T-helper 2 cell treated with Interferon-gamma antibody and Interleukin-4, amounts not matched to agents 5 μg/mL and 100 μg/mL, for 36 hours (primary cell): ENCODE results near the gene FERD3L.

Experiments used
- DNase-seq: peaks from one replicate; pipeline ENCODE4 v3.0.0; 2021; ENCODE audit warnings: low spot score
- H3K27ac Mint-ChIP-seq: one replicate; pipeline ENCODE4 v1.8.0; 2021; ENCODE audit warnings: mild to moderate bottlenecking, mixed read lengths
- H3K27me3 Mint-ChIP-seq: one replicate; pipeline ENCODE4 v1.8.0; 2021; ENCODE audit warnings: low read depth, mixed read lengths
- H3K36me3 Mint-ChIP-seq: one replicate; pipeline ENCODE4 v1.8.0; 2021; ENCODE audit warnings: low read depth, mixed read lengths
- H3K4me1 Mint-ChIP-seq: one replicate; pipeline ENCODE4 v1.8.0; 2021; ENCODE audit warnings: low read depth, mixed read lengths
- H3K4me3 Mint-ChIP-seq: one replicate; pipeline ENCODE4 v1.8.0; 2022; ENCODE audit warnings: mild to moderate bottlenecking, moderate library complexity, mixed read lengths
- H3K9me3 Mint-ChIP-seq: one replicate; pipeline ENCODE4 v1.8.0; 2021; ENCODE audit warnings: mixed read lengths

Gene FERD3L

DNA sequence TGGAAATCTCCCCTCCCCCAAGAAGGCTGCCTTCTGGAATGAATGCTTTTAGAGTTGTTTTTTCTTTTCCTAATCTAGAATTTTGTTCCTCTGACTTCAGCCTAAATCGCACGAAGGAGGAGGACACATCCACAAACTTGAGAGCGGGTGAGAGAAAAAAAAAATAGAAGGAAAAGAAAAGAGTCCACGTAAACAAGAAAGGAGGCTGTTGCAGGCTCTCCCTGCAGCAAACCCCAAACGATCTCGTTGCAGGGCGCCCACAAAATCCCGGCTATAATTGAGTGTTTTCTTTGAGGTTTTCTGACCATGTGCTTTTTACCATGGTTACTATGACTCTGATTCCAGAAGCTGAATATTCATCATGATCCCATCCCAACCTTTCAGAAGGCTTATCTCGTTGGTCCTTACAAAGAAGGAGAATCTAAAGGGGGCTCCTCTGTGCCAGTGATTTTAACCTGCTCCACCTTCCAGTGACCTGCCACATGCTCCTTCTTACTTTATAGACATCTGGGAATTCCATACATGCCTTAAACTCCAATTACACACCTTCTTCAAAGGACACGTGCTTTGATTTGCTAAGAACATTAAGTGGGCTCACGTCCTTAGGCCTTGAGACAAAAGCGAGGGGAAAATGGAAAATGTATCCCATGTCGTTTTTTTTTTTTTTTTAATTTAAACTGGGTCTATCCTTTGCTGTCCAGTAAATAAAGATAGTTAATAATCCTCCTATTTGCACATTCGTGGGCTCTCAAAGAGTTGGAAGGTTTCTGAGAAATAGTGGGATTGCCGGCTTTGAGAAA, 33.5 kb downstream of the FERD3L start:
- no peak overlapping the region for H3K27ac Mint-ChIP-seq
- H3K4me1 Mint-ChIP-seq, result peaks cover 8% of the 10 kb centered on the region
- no peaks in the 10 kb centered on the region for H3K9me3 Mint-ChIP-seq
- no peak overlapping the region for H3K4me3 Mint-ChIP-seq
- no peaks in the 10 kb centered on the region for H3K36me3 Mint-ChIP-seq
- peaks cover 88% of the 10 kb centered on the region for H3K27me3 Mint-ChIP-seq
- DNase-seq, result no peak

DNA sequence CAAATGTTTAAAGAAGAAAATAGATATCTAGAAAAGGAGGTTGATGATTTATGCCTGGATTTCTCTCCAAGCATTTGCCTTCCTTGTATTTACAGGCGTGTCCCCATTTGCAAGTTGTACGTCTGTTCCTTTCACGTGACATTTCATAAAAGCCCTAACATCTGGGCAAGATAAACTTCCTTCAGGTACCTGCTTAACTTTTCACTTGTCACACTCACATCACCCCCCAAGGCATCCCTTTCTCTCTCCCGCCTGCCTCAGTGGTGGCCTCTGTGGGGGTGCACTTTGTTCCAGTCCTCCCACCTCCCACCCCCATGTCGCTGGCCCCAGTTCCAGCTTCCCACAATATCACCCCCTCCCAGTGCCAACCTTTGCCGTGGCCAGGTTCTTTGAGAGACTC, 34.4 kb downstream of the FERD3L start:
- no peaks in the 10 kb centered on the region for H3K9me3 Mint-ChIP-seq
- H3K27me3 Mint-ChIP-seq, result peaks cover 91% of the 10 kb centered on the region
- no peak for DNase-seq
- H3K36me3 Mint-ChIP-seq, result no peaks in the 10 kb centered on the region
- H3K4me1 Mint-ChIP-seq, result peaks cover 4% of the 10 kb centered on the region
- no peak overlapping the region for H3K27ac Mint-ChIP-seq
- H3K4me3 Mint-ChIP-seq, result no peak overlapping the region

DNA sequence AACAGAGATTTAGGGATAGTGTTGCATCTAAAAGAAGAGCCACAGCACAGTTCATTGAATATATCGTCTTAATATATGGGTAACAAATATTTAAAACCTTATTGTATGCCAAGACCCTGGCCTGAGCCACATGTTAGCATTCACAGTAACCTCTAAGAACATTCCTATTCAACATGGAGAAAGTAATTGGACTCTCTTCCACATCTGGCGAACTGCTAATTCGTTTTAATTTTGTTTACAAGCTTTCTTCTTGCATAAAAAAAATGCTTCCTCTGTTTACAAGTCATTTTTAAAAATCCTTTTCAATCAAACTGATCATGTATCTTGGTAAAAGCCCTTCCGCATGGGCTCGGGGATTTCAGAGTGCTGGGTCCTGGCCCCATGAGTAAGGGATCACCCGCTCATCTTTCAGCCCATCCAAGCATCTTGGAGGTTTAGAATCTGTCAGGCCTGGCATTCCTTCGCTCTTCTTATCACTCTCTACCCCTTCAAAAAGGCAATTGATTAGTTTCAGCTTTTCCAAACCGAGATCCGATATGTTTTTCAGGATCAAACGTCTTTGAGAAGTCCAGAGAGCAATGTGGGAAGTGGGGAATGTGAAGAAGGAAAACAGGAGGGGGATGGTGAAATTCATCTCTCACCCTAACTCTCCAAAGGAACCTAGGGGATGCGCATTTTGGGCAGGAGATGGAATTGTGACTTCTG, 35.0 kb downstream of the FERD3L start:
- DNase-seq, result no peak
- Mint-ChIP-seq H3K4me3 (no peak overlapping the region), H3K27ac (no peak overlapping the region), H3K4me1 (peaks cover 4% of the 10 kb centered on the region), H3K36me3 (no peaks in the 10 kb centered on the region), H3K9me3 (no peaks in the 10 kb centered on the region), H3K27me3 (peaks cover 94% of the 10 kb centered on the region)

DNA sequence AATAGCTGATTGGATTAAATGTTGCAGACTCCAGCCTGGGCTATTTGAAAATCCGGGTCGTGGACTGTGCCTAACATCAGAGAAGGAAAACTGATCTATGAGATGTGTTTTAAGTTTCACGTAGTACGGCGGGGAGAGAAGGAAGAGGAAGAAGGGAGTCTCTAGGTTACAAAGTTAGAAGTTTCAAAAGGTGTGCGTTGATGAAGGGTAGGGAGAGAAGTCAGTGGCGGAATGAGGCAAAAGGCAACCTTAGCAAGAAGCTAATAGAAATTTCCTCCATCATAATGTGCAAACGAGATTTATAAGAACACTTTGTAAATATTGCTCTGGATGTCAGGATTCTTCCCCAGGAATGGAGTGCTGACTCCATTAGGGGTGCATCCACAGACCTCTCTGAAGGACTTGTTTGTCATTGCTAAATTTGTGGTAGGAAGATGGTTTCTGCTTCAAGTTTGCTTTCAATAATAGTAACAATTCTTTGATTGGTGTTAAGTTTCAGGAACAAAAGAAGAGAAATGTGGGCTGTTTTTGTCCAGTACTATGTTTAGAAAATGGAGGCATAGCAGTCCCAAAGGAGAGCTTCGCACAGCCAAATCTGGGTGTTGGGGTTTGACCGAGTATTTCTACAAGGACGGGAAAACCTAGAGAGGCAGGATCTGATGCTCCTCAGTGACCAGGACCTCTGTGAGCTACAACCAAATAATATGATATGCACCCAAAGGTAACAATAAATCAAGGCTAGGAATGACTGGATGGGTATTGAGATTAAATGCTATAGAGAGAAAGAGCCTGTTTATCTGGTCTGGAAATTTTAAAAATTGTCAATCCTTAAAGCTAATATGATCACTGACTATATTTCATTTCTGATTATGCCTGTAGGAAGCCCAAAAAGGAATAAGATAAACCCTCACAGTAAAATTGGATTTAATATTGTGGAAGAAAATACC, 35.9 kb downstream of the FERD3L start:
- peaks cover 91% of the 10 kb centered on the region for H3K27me3 Mint-ChIP-seq
- peaks cover 4% of the 10 kb centered on the region for H3K4me1 Mint-ChIP-seq
- no peak overlapping the region for H3K27ac Mint-ChIP-seq
- H3K36me3 Mint-ChIP-seq, result no peaks in the 10 kb centered on the region
- DNase-seq, result no peak
- no peak overlapping the region for H3K4me3 Mint-ChIP-seq
- no peaks in the 10 kb centered on the region for H3K9me3 Mint-ChIP-seq

DNA sequence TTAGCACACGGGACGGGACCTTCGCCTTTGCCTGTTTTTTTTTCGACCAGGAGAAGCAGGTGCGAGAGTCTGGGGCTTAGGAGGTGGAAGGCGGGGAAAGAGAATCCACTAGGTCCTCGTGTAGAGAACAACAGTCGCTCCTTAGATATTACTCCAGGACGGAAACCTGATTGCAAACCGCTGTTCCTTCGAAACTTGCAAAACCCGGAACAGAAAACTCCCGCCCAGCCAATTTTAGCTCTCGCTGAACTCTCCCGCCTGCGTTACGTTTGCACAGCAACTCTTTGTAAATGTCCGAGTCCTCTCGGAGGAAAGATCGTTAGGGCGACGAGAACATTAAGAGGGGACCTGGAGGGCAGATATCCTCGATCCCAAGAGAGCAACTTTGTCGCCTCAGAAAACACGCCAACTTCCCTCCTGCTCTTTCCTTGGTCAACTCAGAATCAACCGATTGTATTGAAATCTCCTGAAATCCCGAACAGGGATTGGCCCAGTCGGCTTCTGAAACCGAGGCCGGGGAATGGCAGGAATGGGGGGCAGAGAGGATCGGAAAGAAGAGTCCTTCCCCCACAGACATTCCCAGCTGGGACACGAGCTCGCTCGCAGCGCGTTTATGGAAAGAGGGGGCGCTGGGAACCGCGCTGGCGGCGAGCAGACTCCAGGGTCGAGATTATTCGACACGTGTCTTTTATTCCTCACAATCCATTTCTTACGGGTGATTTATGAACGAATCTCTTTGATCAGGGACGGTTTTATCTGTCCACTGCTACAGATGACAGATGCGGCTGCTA, 37.7 kb downstream of the FERD3L start:
- H3K27ac Mint-ChIP-seq, result no peak overlapping the region
- H3K4me3 Mint-ChIP-seq, result no peak overlapping the region
- H3K36me3 Mint-ChIP-seq, result no peaks in the 10 kb centered on the region
- H3K4me1 Mint-ChIP-seq, result peaks cover 4% of the 10 kb centered on the region
- no peak for DNase-seq
- H3K27me3 Mint-ChIP-seq, result peaks cover 75% of the 10 kb centered on the region
- H3K9me3 Mint-ChIP-seq, result no peaks in the 10 kb centered on the region

DNA sequence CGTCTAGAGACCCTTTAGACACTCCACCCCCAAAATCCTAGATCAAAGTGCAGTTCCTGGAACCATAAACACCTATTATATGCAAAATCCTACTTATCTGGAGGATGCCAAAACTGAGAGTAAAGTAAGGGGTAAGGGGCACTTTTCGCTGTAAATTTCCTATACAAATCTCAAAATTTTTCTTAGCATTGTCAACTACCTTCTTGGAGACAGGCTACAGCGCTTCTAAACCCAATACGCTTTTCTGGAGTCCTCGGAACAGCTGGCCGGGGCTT, 38.2 kb downstream of the FERD3L start:
- peaks cover 4% of the 10 kb centered on the region for H3K4me1 Mint-ChIP-seq
- no peaks in the 10 kb centered on the region for H3K9me3 Mint-ChIP-seq
- no peak overlapping the region for H3K27ac Mint-ChIP-seq
- H3K27me3 Mint-ChIP-seq, result peaks cover 71% of the 10 kb centered on the region
- no peaks in the 10 kb centered on the region for H3K36me3 Mint-ChIP-seq
- DNase-seq, result no peak
- H3K4me3 Mint-ChIP-seq, result no peak overlapping the region

DNA sequence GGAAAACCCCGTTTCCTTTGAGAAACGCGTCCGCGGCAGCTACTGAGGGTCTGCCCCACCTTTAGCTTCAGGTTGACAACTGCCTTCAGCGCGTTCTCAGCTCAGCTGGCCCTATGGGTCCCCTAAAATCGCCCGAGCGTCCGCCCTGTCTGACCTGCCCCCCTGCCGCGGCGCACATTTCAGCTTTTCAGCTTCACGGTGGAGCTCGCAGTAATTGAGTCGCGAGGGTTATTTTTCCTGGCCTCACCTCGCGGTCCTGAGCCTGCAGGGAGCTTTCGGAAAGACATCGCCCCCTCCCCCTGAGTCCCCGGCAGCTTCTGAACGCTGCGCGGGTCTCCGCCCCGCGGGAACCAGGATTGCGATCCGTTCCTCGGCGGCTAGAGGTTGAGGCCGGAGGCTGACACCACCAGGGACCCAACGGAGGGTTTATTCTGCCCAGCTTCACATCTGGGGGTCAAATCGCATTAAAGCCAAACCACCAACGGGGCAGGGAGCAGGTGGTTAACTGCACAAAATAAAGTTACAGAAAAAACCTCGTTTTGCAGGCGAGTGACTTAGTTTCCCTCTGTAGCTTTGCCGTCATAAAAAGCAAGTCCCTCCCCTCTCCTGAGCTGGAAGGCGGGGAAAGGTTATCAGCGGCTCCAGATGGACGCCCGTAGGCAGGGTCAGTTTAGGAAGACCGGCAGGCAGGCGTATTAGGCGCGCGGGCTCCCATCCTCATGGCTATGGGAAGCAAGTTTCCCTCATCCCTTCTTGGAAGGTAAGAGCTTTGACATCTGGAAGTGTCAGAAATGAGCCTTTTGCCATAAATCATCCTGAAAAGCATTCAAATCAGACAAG, 38.8 kb downstream of the FERD3L start:
- Mint-ChIP-seq H3K27ac (no peak overlapping the region), H3K36me3 (no peaks in the 10 kb centered on the region), H3K9me3 (no peaks in the 10 kb centered on the region), H3K4me3 (no peak overlapping the region), H3K4me1 (peaks cover 4% of the 10 kb centered on the region), H3K27me3 (peaks cover 65% of the 10 kb centered on the region)
- DNase-seq, result no peak

DNA sequence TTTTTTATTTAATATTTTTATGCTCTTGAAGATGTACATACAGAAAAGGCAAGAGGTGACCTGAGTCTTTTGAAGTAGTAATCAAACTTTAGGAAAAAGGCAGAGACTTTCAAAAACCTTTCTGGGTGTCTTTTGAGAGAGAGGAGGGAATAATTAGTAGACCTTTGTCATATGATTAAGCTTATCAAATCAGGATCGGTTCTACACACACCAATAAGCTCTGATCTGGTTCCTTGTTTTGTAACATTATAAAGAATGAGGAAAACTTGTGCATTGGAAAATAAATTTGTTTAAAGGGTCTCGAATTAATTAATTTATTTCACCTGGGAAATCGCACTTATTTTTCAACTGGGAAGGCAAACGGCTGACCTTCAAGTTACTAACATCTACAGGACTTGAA, 39.7 kb downstream of the FERD3L start:
- Mint-ChIP-seq H3K4me3 (no peak overlapping the region), H3K27me3 (peaks cover 57% of the 10 kb centered on the region), H3K4me1 (peaks cover 4% of the 10 kb centered on the region), H3K36me3 (no peaks in the 10 kb centered on the region), H3K27ac (no peak overlapping the region), H3K9me3 (no peaks in the 10 kb centered on the region)
- DNase-seq, result no peak

DNA sequence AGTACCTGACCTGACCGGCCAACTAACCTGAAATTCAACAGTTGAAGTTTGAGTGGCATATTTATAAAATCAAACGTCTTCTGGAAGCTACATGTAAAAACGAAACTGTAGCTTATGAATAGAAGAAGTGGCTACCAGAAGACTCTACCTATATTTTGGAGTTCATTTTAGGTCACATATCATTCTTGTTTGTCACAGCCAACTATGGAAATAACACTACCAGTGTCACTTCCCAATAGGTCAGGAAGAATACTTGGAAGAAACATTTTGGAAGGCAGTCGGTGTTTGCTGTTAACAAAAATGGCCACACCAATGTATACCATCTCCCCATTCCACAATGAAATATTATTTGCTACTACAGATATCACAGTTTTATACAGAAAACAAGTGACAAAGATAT, 40.4 kb downstream of the FERD3L start:
- Mint-ChIP-seq H3K4me3 (no peak overlapping the region), H3K9me3 (no peaks in the 10 kb centered on the region), H3K27me3 (peaks cover 51% of the 10 kb centered on the region), H3K27ac (no peak overlapping the region), H3K4me1 (peaks cover 4% of the 10 kb centered on the region), H3K36me3 (no peaks in the 10 kb centered on the region)
- no peak for DNase-seq

DNA sequence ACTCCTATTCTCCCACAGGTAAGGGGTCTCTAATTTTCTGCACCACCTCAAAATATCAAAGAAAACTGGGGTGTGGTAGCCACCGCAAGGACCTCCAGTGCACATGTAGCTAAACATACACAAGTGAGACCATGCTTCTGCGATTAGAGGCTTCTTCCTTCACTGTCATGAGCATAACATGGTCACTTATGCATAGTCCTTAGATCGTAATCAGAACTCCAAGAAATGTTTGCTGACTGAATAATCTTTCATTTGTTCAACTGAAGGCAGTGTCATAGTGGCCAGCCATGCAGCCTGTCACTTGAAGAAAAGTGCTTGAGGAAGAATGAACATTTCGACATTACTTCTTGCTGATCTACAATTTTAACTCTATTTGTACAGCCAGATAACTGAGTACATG, 42.3 kb downstream of the FERD3L start:
- H3K27me3 Mint-ChIP-seq, result peaks cover 32% of the 10 kb centered on the region
- H3K27ac Mint-ChIP-seq, result no peak overlapping the region
- no peaks in the 10 kb centered on the region for H3K36me3 Mint-ChIP-seq

DNA sequence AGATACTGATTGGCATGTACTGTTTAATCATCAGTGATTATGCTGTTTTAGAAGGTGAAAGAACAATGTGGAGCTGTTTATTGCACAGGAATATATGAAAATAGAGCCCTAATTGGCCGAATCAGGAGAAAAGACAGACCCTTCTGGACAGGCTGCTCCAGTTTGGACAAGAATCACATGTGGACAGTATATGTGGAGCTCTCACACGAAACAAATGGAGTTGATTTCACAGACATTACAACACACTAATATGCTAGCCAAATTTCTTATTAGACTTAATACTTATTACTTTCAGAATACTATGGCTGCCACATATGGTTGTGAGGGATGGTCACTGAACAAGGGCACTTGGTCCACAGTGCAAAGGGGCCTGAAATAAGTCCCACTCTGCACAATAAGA, 43.3 kb downstream of the FERD3L start:
- no peaks in the 10 kb centered on the region for H3K9me3 Mint-ChIP-seq
- DNase-seq, result no peak
- H3K27me3 Mint-ChIP-seq, result peaks cover 25% of the 10 kb centered on the region
- H3K4me3 Mint-ChIP-seq, result no peak overlapping the region
- H3K36me3 Mint-ChIP-seq, result no peaks in the 10 kb centered on the region
- no peaks in the 10 kb centered on the region for H3K4me1 Mint-ChIP-seq
- H3K27ac Mint-ChIP-seq, result no peak overlapping the region

More for the DNA sequence above, 42.3 kb downstream of the FERD3L start:
- H3K4me1 Mint-ChIP-seq, result peaks cover 2% of the 10 kb centered on the region
- DNase-seq, result no peak
- no peak overlapping the region for H3K4me3 Mint-ChIP-seq
- H3K9me3 Mint-ChIP-seq, result no peaks in the 10 kb centered on the region

DNA sequence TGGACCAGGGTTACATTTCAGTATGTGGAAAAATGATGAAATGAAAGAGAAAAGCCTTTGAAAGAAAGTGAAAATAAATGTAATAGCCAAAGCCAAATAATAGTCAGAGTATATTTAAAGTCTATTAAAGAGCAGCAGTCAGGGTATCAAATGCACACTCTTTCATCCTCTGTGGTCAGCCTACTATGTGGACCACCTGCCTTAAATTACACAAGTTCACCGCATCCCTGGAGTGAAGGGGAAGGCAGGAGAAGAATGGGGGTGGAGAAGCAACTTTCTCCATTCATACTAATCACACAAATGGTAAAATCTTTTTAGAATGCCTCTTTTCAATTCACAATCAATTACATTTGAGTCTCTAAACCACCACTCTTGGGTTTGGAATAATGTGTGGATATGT, 43.7 kb downstream of the FERD3L start:
- Mint-ChIP-seq H3K36me3 (no peaks in the 10 kb centered on the region), H3K27ac (no peak overlapping the region), H3K9me3 (no peaks in the 10 kb centered on the region), H3K4me3 (no peak overlapping the region), H3K4me1 (no peaks in the 10 kb centered on the region), H3K27me3 (peaks cover 21% of the 10 kb centered on the region)
- no peak for DNase-seq

DNA sequence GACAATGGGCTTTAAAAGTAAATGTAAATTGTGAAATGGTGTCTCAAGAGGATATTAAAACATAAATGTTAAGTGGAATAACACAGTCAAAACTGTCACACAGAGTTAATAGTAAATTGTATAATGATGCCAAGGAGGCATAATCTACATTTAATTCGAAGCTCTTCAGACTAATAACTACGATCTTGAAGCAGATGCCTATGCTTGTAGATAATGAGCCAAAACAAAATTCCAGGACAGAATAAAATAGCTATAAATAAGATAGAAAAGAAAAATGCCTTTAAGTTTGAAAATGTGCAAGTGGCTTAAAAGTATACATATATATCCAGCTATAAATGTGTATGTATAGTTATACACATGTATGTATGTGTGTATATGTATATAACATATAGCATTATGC, 45.3 kb downstream of the FERD3L start:
- Mint-ChIP-seq H3K27me3 (peaks cover 5% of the 10 kb centered on the region), H3K4me3 (no peak overlapping the region), H3K4me1 (no peaks in the 10 kb centered on the region), H3K36me3 (no peaks in the 10 kb centered on the region), H3K27ac (no peak overlapping the region), H3K9me3 (no peaks in the 10 kb centered on the region)
- DNase-seq, result no peak
